ENCODE measurements around the gene TIAM2. TPM values are rescaled to one million over a fixed set of nuclear protein-coding genes. Genes with fewer than 3 reads are reported as not detected.

TIAM2 gene
- total RNA-seq, 4 donors from 2014 or later = 25.7 to 77.1 (median 56.6) TPM

DNA sequence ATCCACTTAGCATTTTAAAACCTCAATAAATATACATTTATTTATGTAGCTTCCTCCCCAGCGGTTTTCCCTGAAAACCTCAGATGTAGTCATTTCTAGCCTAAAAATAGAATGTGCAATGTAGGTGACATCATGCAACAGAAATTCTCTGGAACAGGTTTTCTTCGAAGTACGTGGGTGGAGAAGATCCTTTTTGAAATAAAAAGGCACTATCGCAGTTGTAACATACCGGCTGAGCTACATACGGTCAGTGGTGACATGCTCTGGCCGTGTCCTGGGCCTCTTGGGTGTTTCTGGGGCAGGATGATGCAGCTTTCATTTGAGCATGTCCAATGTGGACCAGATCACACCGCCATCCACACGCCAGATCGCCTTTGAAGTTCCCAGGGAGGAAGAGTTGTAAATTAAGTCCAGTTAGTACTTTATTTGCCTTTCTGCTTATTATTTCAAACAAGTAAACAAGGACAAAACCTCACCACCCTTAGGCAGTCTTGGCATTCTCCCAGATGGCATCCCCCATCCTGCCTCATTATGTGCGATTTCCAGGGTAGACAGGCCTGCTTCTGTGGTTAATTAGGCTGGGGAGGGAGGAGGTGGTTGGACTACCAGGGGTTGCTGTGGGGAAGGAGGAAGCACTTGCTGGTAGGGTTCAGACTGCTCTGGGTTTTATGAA lies 159.2 kb downstream of the TIAM2 start:
- Histone ChIP-seq H3K27ac (peak overlapping the region; percentile 67 to 81), H3K4me3 (no peak overlapping the region)

GRCh38 chr6:155155787-155156447 lies 160.8 kb downstream of the TIAM2 start:
- DNase-seq = no peak
- Histone ChIP-seq H3K27me3 (no peaks in the 10 kb centered on the region), H3K4me3 (no peak overlapping the region), H3K27ac (no peak overlapping the region), H3K4me1 (peaks cover 0 to 3% of the 10 kb centered on the region in 2 donors), H3K36me3 (no peaks in the 10 kb centered on the region), H3K9me3 (no peaks in the 10 kb centered on the region)
- intact Hi-C loops (cut with DNase I; ENCODE audit: low total_unique reads) = no loop called here
- no peak for TF ChIP-seq CTCF (IDR thresholded peaks at IDR 0.05)
- no peak for TF ChIP-seq POLR2A (IDR thresholded peaks at IDR 0.05)

More for the DNA sequence above, 159.2 kb downstream of the TIAM2 start:
- intact Hi-C loops (cut with DNase I; ENCODE audit: low total_unique reads) = no loop called here
- Histone ChIP-seq H3K9me3 (no peaks in the 10 kb centered on the region), H3K4me1 (peaks cover 0 to 3% of the 10 kb centered on the region in 2 donors), H3K36me3 (no peaks in the 10 kb centered on the region), H3K27me3 (no peaks in the 10 kb centered on the region)
- peak; percentile 35 to 38 for DNase-seq
- TF ChIP-seq CTCF (IDR thresholded peaks at IDR 0.05) = no peak
- no peak for TF ChIP-seq POLR2A (IDR thresholded peaks at IDR 0.05)

- intact Hi-C loops (cut with DNase I; ENCODE audit: low total_unique reads) = no loop called here
- DNase-seq = no peak
- Histone ChIP-seq H3K9me3 (no peaks in the 10 kb centered on the region), H3K4me1 (peaks cover 0 to 3% of the 10 kb centered on the region in 2 donors), H3K36me3 (no peaks in the 10 kb centered on the region), H3K4me3 (no peak overlapping the region), H3K27me3 (no peaks in the 10 kb centered on the region), H3K27ac (no peak overlapping the region)
- TF ChIP-seq CTCF (IDR thresholded peaks at IDR 0.05) = no peak
- no peak for TF ChIP-seq POLR2A (IDR thresholded peaks at IDR 0.05)
Measured at GRCh38 chr6:155157101-155157500, 162.0 kb downstream of the TIAM2 start.

DNA sequence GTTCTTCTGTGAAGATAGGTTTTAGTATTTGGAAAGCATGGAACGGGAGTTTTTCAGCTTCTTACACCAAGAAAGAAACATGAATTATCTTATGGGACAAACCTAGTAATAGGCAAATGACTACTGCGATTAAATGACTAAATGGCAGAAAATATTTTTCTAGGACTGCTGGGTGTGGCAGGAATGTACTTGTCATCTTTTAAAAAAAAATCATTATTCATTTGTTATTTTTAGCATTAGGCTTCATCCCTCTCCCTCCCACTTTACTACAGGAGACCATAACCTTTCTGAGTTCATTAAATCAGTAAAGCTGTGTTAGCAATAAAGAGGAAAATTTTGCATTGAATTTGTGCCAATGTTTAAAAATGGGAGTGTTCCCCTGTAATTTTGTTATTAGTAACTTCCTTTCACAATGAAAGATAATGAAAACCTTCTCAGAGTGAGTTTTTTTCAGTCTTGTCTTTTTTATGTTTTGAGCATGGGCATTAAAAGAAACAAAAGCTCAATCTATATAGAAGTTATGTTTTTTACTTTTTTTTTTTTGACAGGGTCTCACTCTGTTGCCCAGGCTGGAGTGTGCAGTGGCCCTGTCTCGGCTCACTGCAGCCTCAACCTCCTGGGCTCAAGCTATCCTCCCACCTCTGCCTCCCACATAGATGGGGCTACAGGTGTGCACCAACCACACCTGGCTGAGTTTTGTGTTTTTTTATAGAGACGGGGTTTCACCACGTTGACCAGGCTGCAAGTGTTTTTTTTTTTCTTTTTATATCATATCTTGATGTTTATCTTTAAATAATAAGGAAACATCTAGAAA lies 163.1 kb downstream of the TIAM2 start:
- intact Hi-C loops (cut with DNase I; ENCODE audit: low total_unique reads) = no loop called here
- H3K36me3 ChIP-seq = no peaks in the 10 kb centered on the region
- no peak overlapping the region for H3K27ac ChIP-seq
- TF ChIP-seq CTCF (IDR thresholded peaks at IDR 0.05) (no peak), POLR2A (IDR thresholded peaks at IDR 0.05) (no peak)
- no peaks in the 10 kb centered on the region for H3K9me3 ChIP-seq
- no peaks in the 10 kb centered on the region for H3K27me3 ChIP-seq
- no peak overlapping the region for H3K4me3 ChIP-seq
- peaks cover 0 to 3% of the 10 kb centered on the region in 2 donors for H3K4me1 ChIP-seq
- no peak for DNase-seq

DNA sequence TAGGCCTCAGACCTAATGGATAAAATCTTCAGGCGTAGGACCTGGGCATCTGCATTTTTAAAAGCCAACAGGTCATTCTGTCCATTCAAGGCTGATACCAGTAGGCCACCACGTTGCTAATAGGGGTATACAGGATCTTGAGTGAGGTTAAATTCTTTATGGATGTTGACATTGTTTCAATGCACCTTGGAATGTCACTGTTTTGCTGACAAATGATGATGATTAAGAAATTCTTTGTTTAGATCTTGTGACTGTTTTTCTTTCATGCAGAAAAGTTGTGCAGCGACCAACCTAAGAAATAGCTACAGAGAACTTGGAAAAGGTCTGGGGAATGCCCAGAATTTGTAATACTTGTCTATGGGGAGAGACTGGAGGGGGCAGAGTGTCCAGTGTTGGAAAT lies 167.6 kb downstream of the TIAM2 start:
- Histone ChIP-seq H3K27ac (no peak overlapping the region), H3K9me3 (no peaks in the 10 kb centered on the region), H3K4me1 (no peaks in the 10 kb centered on the region), H3K36me3 (no peaks in the 10 kb centered on the region), H3K4me3 (no peak overlapping the region), H3K27me3 (no peaks in the 10 kb centered on the region)
- TF ChIP-seq CTCF (IDR thresholded peaks at IDR 0.05) (no peak), POLR2A (IDR thresholded peaks at IDR 0.05) (no peak)
- intact Hi-C loops (cut with DNase I; ENCODE audit: low total_unique reads) = no loop called here
- DNase-seq = no peak

All from uterus (tissue), 4 donors.